DMS114 treated with DMSO at 0.1 percent for 48 hours (cell line): ENCODE results near the gene MEGF6.
"Not testable (repeated sequence)": the region's sequence is repeated elsewhere in the genome, so short reads cannot be mapped to it uniquely, and the experiment has no call there.

Source experiments
- DNase-seq: peaks from one replicate; lab custom pipeline; 2025; ENCODE audit not compliant: unreplicated experiment; lab: John Stamatoyannopoulos, UW

The MEGF6 gene

GRCh38 chr1:3630161-3630611 is 18.9 kb upstream of the MEGF6 start:
- DNase-seq, result no peak

GRCh38 chr1:3629561-3630160 is 18.4 kb upstream of the MEGF6 start:
- no peak for DNase-seq

- DNase-seq, result no peak
Measured at GRCh38 chr1:3628445-3628844, 17.1 kb upstream of the MEGF6 start.

GRCh38 chr1:3627515-3628253 is 16.4 kb upstream of the MEGF6 start:
- no peak for DNase-seq

GRCh38 chr1:3626025-3626424 is 14.7 kb upstream of the MEGF6 start:
- DNase-seq, result no peak

GRCh38 chr1:3625151-3625907 is 14.0 kb upstream of the MEGF6 start:
- DNase-seq, result no peak

- DNase-seq, result peak; percentile 90
Measured at GRCh38 chr1:3624200-3625136, 13.2 kb upstream of the MEGF6 start, which contains the start of gene TPRG1L. Gene TPRG1L (plus strand): TSS chr1:3625015. CDS start chr1:3625073, 58 bp downstream.

DNA sequence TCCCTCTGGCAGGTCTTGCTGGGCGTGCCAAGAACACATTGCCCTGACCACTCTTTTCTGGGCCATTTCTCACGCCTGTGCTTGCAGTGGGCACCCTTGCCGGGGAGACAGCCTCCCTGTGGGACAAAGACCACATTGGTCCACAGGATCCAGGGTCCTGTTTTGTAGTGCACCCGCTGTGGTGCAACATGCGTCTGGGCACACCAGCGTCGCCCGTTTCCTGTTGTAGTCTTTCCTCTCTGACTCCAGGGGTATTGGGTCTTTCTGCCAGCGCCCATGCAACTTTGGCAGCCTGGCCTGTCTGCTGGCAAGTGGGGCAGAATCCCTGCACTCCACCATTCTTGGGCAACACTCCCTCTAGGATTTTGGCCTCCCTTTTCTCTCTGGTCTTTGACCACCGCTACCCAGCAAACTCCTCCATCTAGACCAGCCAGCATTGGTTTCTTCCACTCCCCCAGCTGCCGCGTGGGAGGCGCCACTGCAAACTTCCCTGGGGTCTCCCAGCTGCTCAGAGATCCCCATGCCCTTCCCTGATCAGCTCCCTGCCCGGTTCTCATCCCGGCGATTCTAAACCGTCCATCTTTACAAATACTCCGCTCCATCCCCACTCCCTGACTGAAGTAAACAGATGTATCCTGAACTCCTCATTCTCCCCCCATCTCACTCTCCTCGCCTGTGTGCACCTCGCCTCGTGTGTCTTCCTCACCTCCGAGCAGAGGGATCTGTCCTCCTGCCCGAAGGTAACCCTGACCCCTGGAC is 12.3 kb upstream of the MEGF6 start:
- no peak for DNase-seq

DNA sequence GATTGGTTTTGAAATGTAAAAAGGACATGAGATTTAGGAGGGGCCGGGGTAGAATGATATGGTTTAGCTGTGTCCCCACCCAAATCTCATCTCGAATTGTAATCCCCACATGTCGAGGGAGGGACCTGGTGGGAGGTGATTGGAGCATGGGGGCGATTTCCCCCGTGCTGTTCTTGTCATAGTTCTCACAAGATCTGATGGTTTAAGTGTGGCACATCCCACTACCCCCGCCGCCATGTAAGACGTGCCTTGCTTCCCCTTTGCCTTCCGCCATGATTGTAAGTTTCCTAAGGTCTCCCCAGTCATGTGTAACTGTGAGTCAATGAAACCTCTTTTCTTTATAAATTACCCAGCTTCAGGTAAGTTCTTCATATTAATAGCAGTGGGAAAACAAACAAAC is 10.8 kb upstream of the MEGF6 start:
- DNase-seq, result not testable (repeated sequence)

DNA sequence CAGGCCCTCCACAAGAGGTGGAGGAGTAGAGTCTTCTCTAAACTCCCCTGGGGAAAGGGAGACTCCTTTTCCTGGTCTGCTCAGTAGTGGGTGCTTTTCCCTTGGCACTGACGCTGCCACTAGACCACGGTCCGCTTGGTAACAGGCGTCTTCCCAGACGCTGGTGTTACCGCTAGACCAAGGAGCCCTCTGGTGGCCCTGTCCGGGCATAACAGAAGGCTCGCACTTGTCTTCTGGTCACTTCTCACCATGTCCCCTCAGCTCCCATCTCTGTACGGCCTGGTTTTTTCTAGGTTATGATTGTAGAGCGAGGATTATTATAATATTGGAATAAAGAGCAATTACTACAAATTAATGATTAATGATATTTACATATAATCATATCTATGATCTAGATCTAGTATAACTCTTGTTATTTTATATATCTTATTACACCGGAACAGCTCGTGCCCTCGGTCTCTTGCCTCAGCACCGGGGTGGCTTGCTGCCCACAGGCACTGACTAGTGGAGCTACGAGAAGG is 9.9 kb upstream of the MEGF6 start:
- DNase-seq, result peak; percentile 35

DNA sequence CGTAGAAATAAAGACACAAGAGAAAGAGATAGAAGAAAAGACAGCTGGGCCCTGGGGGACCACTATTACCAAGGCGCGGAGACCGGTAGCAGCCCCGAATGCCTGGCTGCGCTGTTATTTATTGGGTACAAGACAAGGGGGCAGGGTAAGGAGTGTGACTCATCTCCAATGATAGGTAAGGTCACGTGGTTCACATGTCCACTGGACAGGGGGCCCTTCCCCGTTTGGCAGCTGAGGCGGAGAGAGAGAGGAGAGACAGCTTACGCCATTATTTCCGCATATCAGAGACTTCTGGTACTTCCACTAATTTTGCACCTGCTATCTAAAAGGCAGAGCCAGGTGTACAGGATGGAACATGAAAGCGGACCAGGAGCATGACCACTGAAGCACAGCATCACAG is 9.4 kb upstream of the MEGF6 start:
- DNase-seq, result no peak

DNA sequence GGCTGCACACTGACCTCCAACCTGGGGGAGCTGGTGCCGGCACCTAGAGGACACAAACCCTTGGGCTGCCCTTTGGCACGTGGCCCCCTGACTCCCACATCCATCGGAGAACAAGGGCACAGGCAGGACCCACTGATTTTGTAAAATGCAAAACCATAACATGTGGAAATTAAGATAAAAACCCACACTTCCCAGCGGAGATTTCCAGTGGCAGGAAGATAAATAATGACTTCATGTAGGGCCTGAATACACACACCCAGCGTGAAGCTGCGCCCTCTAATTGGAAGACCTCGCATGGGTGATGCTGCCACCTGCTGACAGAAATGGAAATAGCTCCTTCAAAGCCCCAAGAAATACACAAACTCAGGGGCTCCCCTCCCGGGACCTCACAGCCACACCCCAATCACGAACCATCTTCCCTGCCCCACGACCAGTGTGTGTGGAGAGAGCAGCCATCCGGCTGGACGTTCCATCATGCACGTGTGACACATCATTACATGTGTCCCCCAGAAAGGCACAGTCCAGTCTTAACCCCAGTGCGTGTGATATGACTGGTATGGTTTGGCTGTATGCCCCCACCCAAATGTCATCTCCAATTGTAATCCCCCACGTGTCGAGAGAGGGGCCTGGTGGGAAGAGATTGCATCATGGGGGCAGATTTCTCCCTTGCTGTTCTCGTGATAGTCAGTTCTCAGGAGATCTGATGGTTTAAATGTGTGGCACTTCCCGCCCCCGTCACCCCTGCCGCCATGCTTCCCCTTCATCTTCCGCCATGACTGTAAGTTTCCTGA is 7.8 kb upstream of the MEGF6 start:
- peak; percentile 50 for DNase-seq

- DNase-seq, result no peak
Measured at GRCh38 chr1:3618531-3618880, 7.2 kb upstream of the MEGF6 start.

GRCh38 chr1:3617806-3618345 is 6.6 kb upstream of the MEGF6 start:
- DNase-seq, result no peak

DNA sequence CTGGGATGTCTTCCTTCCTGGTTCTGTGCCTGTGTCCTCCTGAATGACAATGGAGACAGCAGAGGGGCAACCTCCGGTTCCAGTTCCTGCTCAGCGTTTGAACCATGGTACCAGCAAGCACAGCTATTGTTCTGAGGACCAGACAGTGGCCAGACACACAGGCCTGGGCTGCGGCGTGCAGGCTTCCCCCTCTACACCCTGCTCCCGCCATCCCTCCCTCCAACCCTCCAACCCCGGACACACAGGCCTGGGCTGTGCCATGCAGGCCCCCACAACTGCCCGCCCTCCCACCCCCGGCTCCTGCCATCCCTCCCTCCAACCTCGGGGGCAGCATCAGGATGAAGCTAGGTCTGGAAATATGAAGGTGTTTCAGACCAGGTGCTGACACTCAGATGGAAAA is 5.6 kb upstream of the MEGF6 start:
- DNase-seq, result no peak

- no peak for DNase-seq
Measured at GRCh38 chr1:3614755-3615742, 3.7 kb upstream of the MEGF6 start.

DNA sequence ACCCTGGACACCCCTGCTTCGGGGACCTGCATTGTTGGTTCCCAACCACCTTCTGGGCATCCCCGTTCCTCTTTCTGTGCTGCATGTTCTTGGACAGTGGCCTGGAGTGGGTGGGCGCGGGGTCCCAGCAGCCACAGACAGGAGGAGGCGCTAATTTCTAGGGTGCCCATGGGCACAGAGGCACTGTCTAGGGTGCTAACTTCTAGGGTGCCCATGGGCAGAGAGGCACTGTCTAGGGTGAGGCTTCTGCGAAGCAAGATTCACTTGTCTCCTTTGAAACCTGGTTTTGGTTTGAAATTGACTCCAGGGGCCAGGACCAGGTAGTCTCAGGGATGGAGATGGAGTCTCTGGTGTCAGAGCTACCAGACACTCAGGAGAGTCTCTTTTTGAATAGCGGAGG is 815 bp upstream of the MEGF6 start:
- no peak for DNase-seq
